Vagina (tissue), 2 donors: ENCODE results near the gene LDLR. TPM values are rescaled to one million over a fixed set of nuclear protein-coding genes. Genes with fewer than 3 reads are reported as not detected.

ENCODE experiments used
- DNase-seq, 2 donors: peaks; one replicate each; pipeline ENCODE4 v3.0.0-alpha.2; 2017; ENCODE audit errors: extremely low spot score in 2 of 2
- H3K27ac ChIP-seq: fragments of 200-600 bp; sonication (generic); one replicate; pipeline ENCODE4 v1.5.1; 2019
- H3K27me3 ChIP-seq: fragments of 200-600 bp; sonication (generic); one replicate; pipeline ENCODE4 v1.5.1; 2019
- H3K36me3 ChIP-seq, 2 donors: fragments of 200-600 bp; sonication (generic); one replicate each; pipeline ENCODE4 v1.5.1; 2017 to 2019
- H3K4me1 ChIP-seq: fragments of 200-600 bp; sonication (generic); one replicate; pipeline ENCODE4 v1.5.1; 2019
- H3K4me3 ChIP-seq, 2 donors: fragments of 200-600 bp; sonication (generic); 1 replicate in 1 of 2; 2 replicates in 1 of 2; pipeline ENCODE4 v1.5.1; 2016 to 2019
- H3K9me3 ChIP-seq: fragments of 200-600 bp; sonication (generic); one replicate; pipeline ENCODE4 v1.5.1; 2019
- POLR2A ChIP-seq, 2 donors: fragments of 450-650 bp; IDR thresholded peaks; one replicate each; pipeline ENCODE4 v1.6.1; 2017; ENCODE audit warnings: antibody characterized with exemption in 2 of 2, mild to moderate bottlenecking in 2 of 2, moderate library complexity in 2 of 2
- POLR2AphosphoS5 ChIP-seq, 2 donors: sonication (generic); formaldehyde crosslinking; IDR thresholded peaks; one replicate each; pipeline ENCODE4 v1.9.0; 2017; ENCODE audit warnings: antibody characterized with exemption in 2 of 2, mild to moderate bottlenecking in 2 of 2, low read depth in 1 of 2; ENCODE audit not compliant: insufficient read depth in 1 of 2
- intact Hi-C: fragments of 100-400 bp; cut with DNase I; formaldehyde crosslinking; loops from one replicate; pipeline ENCODE4 v1.15.1; 2023
- total RNA-seq: library from RNA; depleted of rRNA; stranded (reverse); fragments of >200 nt; gene quantifications from one replicate; pipeline ENCODE4 v1.2.3, GENCODE V29; 2016
- TF ChIP-seq, protein P1 (sequence below), 3 experiments: fragments of 450-650 bp in 2 of 3; fragments of 200-600 bp in 1 of 3; sonication (generic) in 1 of 3; IDR thresholded peaks; one replicate each; pipeline ENCODE4 v1.5.1; 2017 to 2019; ENCODE audit warnings: antibody characterized with exemption in 3 of 3, mild to moderate bottlenecking in 2 of 3, moderate library complexity in 2 of 3

LDLR gene
- total RNA-seq, 1 donor from 2014 or later, result 135 TPM

DNA sequence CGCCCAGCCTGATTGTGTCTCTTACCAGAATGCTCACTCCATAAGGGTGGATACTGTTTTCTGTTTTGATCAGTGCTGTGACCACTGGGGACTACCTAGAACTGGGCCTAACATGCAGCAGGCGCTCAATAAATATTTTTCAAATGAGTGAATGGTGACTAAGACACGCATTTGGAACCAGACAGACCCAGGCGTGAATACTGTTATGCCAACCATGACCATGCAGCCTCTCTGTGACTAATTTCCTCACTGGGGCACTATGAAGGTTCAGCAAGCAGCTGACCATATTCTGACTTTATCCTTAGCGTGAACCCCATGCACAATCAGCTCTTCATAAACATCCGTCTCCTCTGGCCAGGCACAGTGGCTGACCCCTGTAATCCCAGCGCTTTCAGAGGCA lies 79.3 kb downstream of the LDLR start:
- intact Hi-C loops, result no loop called here
- no peaks in the 10 kb centered on the region for H3K27me3 ChIP-seq
- peak overlapping the region; percentile 85 for H3K27ac ChIP-seq
- H3K4me1 ChIP-seq, result peaks cover 63% of the 10 kb centered on the region
- TF ChIP-seq POLR2A (IDR thresholded peaks at IDR 0.05) (no peak), POLR2AphosphoS5 (IDR thresholded peaks at IDR 0.05; ENCODE audit: insufficient read depth in 1 of 2, low read depth in 1 of 2) (peak in 1 of 2 donors; percentile 22)
- TF ChIP-seq, protein P1, sequence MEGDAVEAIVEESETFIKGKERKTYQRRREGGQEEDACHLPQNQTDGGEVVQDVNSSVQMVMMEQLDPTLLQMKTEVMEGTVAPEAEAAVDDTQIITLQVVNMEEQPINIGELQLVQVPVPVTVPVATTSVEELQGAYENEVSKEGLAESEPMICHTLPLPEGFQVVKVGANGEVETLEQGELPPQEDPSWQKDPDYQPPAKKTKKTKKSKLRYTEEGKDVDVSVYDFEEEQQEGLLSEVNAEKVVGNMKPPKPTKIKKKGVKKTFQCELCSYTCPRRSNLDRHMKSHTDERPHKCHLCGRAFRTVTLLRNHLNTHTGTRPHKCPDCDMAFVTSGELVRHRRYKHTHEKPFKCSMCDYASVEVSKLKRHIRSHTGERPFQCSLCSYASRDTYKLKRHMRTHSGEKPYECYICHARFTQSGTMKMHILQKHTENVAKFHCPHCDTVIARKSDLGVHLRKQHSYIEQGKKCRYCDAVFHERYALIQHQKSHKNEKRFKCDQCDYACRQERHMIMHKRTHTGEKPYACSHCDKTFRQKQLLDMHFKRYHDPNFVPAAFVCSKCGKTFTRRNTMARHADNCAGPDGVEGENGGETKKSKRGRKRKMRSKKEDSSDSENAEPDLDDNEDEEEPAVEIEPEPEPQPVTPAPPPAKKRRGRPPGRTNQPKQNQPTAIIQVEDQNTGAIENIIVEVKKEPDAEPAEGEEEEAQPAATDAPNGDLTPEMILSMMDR (IDR thresholded peaks at IDR 0.05), result no peak
- no peaks in the 10 kb centered on the region for H3K9me3 ChIP-seq
- DNase-seq, result no peak
- no peak overlapping the region for H3K4me3 ChIP-seq
- peaks cover 5 to 49% of the 10 kb centered on the region in 2 donors for H3K36me3 ChIP-seq

DNA sequence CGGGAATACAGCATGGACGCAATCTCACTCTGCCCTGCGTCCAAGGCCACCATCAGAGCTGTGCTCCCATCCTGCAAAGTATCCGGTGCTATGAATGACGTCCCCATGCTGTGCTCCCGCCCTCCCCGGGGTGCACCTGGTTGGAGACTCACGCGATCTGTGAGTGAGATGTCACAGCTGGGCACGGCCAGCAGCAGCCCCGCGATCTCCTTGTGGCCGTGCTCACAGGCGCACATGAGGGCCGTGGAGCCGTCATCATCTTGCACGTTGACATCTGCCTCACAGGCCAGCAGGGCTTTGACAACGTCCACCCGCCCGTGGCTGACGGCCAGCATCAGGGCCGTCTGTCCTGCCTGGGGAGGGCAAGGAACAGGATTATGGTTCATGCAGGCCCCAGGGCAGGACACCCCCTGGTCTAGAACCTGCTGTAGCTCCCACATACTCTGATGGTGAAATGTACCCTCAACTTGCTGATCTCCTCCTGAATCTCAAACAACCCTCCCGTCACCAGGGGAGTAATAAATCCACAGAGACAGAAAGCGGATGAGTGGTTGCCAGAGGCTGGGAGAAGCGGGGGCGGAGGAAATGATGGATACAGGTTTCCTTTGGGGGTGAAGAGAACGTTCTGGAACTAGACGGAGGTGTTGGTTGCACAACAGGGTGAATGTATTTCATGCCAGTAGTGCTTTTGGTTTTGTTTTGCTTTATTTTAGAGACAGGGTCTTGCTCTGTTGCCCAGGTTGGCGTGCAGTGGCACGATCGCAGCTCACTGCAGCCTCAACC lies 80.8 kb downstream of the LDLR start:
- no peak overlapping the region for H3K4me3 ChIP-seq
- no peak for DNase-seq
- peak in 1 of 2 donors; percentile 55 for TF ChIP-seq POLR2AphosphoS5 (IDR thresholded peaks at IDR 0.05; ENCODE audit: insufficient read depth in 1 of 2, low read depth in 1 of 2)
- TF ChIP-seq, protein P1 (IDR thresholded peaks at IDR 0.05), result no peak
- peaks cover 5 to 65% of the 10 kb centered on the region in 2 donors for H3K36me3 ChIP-seq
- peak overlapping the region; percentile 85 for H3K27ac ChIP-seq
- no peaks in the 10 kb centered on the region for H3K27me3 ChIP-seq
- no peaks in the 10 kb centered on the region for H3K9me3 ChIP-seq
- H3K4me1 ChIP-seq, result peaks cover 50% of the 10 kb centered on the region
- intact Hi-C loops, result no loop called here

DNA sequence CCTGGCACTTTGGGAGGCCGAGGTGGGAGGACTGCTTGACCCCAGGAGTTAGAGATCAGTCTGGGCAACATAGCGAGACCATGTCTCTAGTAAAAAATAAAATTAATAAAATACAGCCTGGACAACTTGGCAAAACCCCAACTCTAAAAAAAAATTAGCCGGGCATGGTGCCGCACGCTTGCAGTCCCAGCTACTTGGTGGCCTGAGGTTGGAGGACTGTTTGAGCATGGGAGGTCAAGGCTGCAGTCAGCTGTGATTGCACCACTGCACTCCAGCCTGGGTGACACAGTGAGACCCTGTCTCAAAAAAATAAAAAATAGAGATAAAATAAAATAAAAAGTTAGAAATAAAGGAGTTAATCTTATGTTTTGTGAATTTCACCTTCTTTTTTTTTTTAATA lies 81.9 kb downstream of the LDLR start:
- Histone ChIP-seq H3K27me3 (no peaks in the 10 kb centered on the region), H3K4me1 (peaks cover 40% of the 10 kb centered on the region), H3K36me3 (peaks cover 5 to 72% of the 10 kb centered on the region in 2 donors), H3K27ac (peak overlapping the region; percentile 85), H3K9me3 (no peaks in the 10 kb centered on the region), H3K4me3 (no peak overlapping the region)
- DNase-seq, result no peak
- TF ChIP-seq, protein P1 (IDR thresholded peaks at IDR 0.05), result no peak
- no peak for TF ChIP-seq POLR2AphosphoS5 (IDR thresholded peaks at IDR 0.05; ENCODE audit: insufficient read depth in 1 of 2, low read depth in 1 of 2)
- no peak for TF ChIP-seq POLR2A (IDR thresholded peaks at IDR 0.05)
- intact Hi-C loops, result no loop called here

DNA sequence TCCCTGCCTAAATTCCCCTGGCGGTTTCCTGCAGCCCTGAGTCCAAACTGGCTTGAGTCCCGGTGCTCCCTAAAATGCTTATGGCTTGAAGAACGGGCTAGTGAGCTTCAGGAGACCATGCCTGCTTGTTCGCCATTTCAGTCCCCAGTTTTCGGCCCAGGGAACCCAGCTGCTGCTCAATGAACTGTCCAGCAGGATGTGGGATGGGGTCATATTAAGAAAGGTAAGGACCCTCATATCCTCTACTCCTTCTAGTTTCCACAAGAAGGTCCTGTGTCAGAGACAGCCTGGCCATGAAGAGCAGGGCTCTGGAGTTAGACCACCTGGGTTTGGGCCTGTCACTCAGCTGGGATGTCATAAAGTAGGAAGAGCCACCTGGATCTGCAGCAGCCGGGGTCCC lies 83.3 kb downstream of the LDLR start:
- TF ChIP-seq, protein P1 (IDR thresholded peaks at IDR 0.05), result no peak
- Histone ChIP-seq H3K36me3 (peaks cover 5 to 85% of the 10 kb centered on the region in 2 donors), H3K4me1 (peaks cover 27% of the 10 kb centered on the region), H3K9me3 (no peaks in the 10 kb centered on the region), H3K4me3 (no peak overlapping the region), H3K27me3 (no peaks in the 10 kb centered on the region), H3K27ac (peak overlapping the region; percentile 12)
- intact Hi-C loops, result no loop called here
- no peak for DNase-seq

DNA sequence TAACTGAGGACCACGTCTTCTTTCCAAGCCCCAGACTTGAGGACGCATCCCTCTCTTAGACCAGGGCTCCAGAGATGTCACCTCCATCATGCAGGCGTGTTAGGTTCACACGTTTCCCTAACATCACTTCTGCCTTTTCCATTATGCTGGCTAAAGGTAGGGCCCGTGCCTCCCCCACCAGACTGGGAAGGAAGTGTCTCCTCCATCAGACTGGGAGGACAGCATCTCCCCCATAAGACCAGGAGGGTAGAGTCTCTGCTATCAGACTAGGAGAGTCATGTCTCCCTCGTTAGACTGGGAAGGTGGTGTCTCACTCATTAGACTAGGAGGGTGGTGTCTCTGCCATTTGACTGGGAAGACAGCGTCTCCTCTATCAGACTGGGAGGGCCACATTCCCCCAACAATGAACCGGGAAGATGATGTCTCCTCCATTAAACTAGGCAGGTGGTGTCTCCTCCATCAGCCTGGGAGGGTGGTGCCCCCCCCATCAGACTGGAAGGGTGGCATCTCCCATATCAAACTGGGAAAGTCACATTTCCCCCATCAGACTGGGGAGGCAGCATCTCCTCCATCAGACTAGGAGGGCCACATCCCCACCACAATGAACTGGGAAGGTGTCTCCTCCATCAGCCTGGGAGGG lies 84.4 kb downstream of the LDLR start:
- TF ChIP-seq POLR2AphosphoS5 (IDR thresholded peaks at IDR 0.05; ENCODE audit: insufficient read depth in 1 of 2, low read depth in 1 of 2) (no peak), POLR2A (IDR thresholded peaks at IDR 0.05) (no peak)
- TF ChIP-seq, protein P1 (IDR thresholded peaks at IDR 0.05), result no peak
- Histone ChIP-seq H3K9me3 (no peaks in the 10 kb centered on the region), H3K4me3 (no peak overlapping the region), H3K4me1 (peaks cover 21% of the 10 kb centered on the region), H3K36me3 (peaks cover 7 to 89% of the 10 kb centered on the region in 2 donors), H3K27ac (no peak overlapping the region), H3K27me3 (no peaks in the 10 kb centered on the region)
- no peak for DNase-seq
- intact Hi-C loops, result no loop called here
